HEK293T (cell line): Measurements from ENCODE around the gene CACNG7.

ENCODE experiments used
- ARNT ChIP-seq: fragments of 450-650 bp; IDR thresholded peaks from 2 replicates; pipeline ENCODE4 v1.6.1; 2017; ENCODE audit warnings: mild to moderate bottlenecking
- ELF4 ChIP-seq: fragments of 450-650 bp; IDR thresholded peaks from 2 replicates; pipeline ENCODE4 v1.6.1; 2017; ENCODE audit warnings: antibody characterized with exemption
- SP1 ChIP-seq: fragments of 450-650 bp; IDR thresholded peaks from 2 replicates; pipeline ENCODE4 v1.6.1; 2017
- SUZ12 ChIP-seq: fragments of 450-650 bp; IDR thresholded peaks from 2 replicates; pipeline ENCODE4 v1.6.1; 2016; ENCODE audit warnings: mild to moderate bottlenecking

- no peak for TF ChIP-seq SP1
- TF ChIP-seq ARNT = no peak
- TF ChIP-seq ELF4 = no peak
- no peak for TF ChIP-seq SUZ12
These were observed 8.8 kb upstream of the CACNG7 start for GRCh38 chr19:53900191-53900860.
